NB4 (cell line): ENCODE measurements around the gene SUN2.

ENCODE experiments used
- MAX ChIP-seq: IDR thresholded peaks from 2 replicates; pipeline ENCODE4 v1.6.1; 2011; ENCODE audit warnings: low read depth, low read length
- MYC ChIP-seq: IDR thresholded peaks from 2 replicates; pipeline ENCODE4 v1.6.1; 2011; ENCODE audit warnings: low read depth, low read length
- POLR2A ChIP-seq: IDR thresholded peaks from 2 replicates; pipeline ENCODE4 v1.6.1; 2011; ENCODE audit warnings: mild to moderate bottlenecking; ENCODE audit not compliant: insufficient read length; ENCODE audit errors: extremely low read depth
- TF ChIP-seq, protein P1 (sequence below): IDR thresholded peaks from one replicate; pipeline ENCODE4 v1.5.1; 2012; ENCODE audit warnings: low read depth, low read length

- TF ChIP-seq, protein P1, sequence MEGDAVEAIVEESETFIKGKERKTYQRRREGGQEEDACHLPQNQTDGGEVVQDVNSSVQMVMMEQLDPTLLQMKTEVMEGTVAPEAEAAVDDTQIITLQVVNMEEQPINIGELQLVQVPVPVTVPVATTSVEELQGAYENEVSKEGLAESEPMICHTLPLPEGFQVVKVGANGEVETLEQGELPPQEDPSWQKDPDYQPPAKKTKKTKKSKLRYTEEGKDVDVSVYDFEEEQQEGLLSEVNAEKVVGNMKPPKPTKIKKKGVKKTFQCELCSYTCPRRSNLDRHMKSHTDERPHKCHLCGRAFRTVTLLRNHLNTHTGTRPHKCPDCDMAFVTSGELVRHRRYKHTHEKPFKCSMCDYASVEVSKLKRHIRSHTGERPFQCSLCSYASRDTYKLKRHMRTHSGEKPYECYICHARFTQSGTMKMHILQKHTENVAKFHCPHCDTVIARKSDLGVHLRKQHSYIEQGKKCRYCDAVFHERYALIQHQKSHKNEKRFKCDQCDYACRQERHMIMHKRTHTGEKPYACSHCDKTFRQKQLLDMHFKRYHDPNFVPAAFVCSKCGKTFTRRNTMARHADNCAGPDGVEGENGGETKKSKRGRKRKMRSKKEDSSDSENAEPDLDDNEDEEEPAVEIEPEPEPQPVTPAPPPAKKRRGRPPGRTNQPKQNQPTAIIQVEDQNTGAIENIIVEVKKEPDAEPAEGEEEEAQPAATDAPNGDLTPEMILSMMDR, result no peak
- TF ChIP-seq MAX, result no peak
- no peak for TF ChIP-seq POLR2A
- TF ChIP-seq MYC, result no peak
Measured at GRCh38 chr22:38793317-38793716, 37.5 kb upstream of the SUN2 start.
